Stimulated activated CD8-positive, alpha-beta memory T cell treated with anti-CD3 and anti-CD28 coated beads, Interleukin-4, amount 100 ng/mL, for 24 hours (primary cell): ENCODE data around the gene NINJ2.

Source experiments
- DNase-seq: peaks from one replicate; pipeline ENCODE4 v3.0.0-alpha.2; 2020; ENCODE audit warnings: low read depth

The NINJ2 gene

DNA sequence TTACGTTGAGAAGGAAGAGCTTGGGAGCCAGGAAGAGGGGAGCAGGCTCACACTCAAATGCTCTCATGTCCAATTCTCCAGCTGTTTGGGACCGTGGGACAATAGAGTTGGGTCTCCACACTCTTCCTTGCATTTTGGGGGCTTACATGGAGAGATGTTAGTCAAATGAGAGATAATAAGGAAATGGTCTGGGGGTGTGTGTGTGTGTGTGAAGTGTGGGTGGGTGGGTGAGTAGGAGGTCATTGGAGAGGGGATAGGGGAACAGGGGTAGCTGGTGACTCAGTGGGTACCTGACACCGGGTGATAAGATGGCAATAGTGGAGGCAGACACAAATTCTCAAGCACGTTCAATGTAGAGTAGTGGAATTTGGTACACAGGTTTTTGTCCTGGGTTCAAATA, 135.5 kb downstream of the NINJ2 start:
- no peak for DNase-seq

DNA sequence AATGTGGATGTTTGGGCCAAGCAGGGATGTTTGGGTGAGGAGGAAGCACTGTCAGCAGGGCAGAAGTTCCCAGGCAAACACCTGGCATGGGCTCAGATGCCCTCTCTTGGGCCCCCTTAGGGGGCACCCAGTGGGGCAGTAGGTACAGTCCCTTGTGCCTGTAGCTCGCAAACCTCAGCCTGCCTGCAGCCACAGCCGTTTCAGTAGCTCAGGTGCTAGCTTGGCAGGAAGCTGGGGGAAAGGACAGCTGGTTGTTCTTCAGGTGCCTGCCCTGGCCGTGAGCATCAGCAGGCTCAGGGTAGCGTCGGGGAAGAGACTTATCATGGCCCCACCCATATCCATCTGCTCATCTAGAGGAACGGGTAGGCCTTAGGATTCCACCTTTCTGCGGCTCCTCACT, 136.0 kb downstream of the NINJ2 start:
- DNase-seq, result no peak

DNA sequence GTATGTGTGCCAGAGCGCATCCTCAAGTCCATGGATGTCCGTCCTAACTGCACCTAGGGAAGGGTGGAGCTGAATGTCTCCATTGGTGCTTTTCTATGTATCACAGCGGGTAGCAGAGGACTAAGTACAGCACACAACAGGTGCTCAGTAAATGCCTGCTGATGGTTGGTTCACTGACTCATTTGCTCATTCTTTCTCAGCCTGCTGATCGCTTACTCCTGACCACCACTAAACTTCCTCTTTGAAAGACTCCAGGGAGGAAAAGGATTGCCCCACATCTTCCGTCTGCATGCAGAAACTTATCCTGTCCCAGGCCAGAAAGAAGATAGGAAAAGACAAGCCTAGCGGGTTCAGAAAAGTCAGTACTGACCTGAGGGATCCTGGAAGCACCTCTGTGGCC, 137.2 kb downstream of the NINJ2 start:
- DNase-seq, result no peak

DNA sequence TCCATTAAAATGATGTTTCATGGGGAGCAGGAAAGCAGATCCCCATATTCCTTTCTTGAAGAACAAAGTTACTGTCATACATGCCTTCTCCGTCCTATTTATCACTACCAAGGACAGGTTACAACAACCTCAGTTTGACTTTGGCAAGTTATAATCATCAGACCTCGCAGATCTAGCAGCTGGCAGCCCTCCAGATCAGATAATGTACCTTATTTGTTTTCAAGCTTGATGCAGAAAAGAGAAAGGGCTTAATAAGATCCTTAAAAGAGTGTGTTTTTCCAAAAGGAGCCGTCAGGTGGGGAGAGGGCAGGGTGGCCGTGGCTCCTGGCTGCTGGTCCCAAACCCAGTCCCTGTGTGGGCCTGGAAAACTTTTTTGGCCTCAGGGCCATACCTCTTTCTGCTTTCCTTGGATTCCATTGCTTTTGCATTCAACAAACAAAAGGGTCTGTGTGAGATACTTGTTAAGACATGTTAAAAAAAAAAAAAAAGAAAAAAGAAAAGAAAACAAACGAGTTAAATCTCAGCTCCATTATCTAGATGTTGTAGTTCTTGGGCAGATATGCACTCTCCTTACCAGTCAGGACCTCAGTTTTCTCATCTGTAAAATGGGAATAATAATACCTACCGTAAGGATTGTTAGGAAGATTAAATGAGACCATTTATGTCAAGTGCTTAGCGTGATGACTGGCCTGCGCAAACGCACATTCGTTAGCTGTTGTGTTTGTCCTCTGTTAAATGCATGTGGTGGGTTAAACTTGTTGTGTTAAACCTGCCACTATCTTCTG, 138.9 kb downstream of the NINJ2 start:
- DNase-seq, result no peak

DNA sequence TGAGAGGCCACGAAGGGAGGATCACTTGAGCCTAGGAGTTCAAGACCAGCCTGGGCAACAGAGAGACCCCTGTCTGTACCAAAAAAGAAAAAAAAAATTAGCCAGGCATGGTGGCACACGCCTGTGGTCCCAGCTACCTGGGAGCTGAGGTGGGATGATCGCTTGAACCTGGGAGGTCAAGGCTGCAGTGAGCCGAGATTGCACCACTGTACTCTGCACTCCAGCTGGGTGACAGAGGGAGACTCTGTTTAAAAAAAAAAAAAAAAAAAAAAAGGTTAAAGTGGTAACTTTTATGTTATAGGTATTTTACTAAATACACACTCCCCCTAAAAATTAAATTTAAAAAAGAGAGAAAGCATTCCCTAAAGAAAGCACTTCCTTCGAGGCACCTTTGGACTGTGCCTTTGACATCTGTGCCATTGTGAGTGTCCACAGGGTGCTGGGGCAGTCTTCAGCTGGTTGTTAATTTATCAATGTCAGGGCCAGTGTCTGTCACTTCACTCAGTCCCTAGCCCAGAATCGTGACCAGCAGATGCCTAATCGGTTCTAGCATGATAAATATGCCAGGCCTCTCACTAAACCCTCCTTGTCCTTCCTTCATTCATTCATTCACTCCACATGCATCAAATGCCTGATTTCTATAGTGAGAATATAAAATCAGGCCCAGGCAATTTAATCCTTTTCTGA, 140.4 kb downstream of the NINJ2 start:
- DNase-seq, result no peak

DNA sequence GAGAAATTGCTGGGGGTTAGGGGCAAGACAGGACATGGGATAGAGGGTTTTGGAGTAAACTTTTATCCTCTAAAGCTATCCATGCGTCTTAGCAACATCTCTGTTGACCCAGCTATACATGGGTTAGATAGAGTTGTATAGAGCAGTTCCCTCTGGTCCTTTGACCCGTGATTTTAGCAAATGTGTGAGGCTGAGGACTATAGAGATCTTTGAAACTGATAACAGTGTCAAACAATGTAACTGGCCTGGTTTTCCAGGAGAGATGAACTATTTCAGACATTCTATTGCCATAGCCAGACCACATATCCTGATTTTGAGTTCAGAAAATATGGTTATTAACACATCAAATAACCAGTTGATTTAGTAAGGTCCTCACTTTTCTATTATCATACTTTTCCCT, 143.1 kb downstream of the NINJ2 start:
- DNase-seq, result no peak

DNA sequence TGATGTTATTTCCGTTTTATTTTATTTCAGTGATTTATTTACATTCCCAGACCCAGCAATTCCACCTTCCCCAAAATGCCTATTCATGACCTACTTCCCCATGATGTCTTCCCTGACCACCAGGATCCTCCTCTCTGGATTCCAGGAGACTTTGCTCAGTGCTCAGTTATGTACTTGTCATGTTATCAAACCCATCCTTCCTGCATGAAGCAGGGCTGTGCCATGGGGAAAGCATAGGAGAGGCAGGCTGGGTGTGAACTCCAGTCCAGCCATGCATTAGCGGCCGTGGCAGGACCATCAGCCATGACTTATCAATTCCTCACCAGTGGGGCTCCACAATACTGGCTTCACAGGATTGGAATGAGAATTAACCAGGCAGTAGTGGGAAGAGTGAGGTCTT, 145.7 kb downstream of the NINJ2 start:
- no peak for DNase-seq
